GM23248 (cell line): Measurements from ENCODE around the gene SPAG6.

Source experiments
- EZH2 ChIP-seq: fragments of 200-600 bp; sonication (generic); IDR thresholded peaks from 2 replicates; pipeline ENCODE4 v1.6.1; 2018; ENCODE audit warnings: antibody characterized with exemption, mild to moderate bottlenecking; ENCODE audit not compliant: insufficient read depth, poor library complexity, severe bottlenecking
- EZH2phosphoT487 ChIP-seq: fragments of 200-600 bp; sonication (generic); IDR thresholded peaks from 2 replicates; pipeline ENCODE4 v1.6.1; 2018; ENCODE audit warnings: antibody characterized with exemption, moderate library complexity, mild to moderate bottlenecking, low read depth; ENCODE audit not compliant: insufficient read depth

DNA sequence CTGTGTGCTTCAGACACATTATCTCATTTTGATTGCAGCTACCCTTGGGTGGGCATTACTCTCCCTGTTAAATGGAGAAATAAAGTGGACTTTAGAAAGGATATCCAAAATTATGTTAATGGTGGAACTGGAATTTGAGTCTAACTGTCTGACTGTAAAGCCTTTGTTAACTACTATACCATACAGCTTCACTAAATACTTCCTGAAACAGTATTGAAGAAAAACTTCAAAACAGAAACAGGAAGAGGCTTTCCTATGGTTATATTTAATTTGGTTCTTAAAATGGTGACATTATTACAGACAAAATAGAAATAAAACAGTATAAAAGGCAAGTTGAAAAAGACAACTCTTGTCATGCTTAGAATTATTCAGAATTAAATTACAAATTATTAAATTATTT, 25.0 kb downstream of the SPAG6 start:
- TF ChIP-seq EZH2phosphoT487 (no peak), EZH2 (no peak)
